Adrenal gland (tissue), 5 donors: Measurements from ENCODE around the gene ZNF74.

Experiments used
- POLR2A ChIP-seq, 2 donors: fragments of 450-650 bp; IDR thresholded peaks; one replicate each; pipeline ENCODE4 v1.6.1; 2017; ENCODE audit warnings: antibody characterized with exemption in 2 of 2, mild to moderate bottlenecking in 2 of 2, moderate library complexity in 1 of 2
- TF ChIP-seq, protein P1 (sequence below), 6 experiments: fragments of 450-650 bp in 4 of 6; fragments of 200-600 bp in 2 of 6; sonication (generic) in 1 of 6; IDR thresholded peaks; 1 replicate in 5 of 6; 2 replicates in 1 of 6; pipeline versions ENCODE4 v1.5.1 to v1.8.0; 2016 to 2021; ENCODE audit warnings: antibody characterized with exemption in 6 of 6, mild to moderate bottlenecking in 2 of 6, moderate library complexity in 1 of 6
- donor health status: DM: no; HTN: no; CAD: no.

GRCh38 chr22:20431511-20432192 is 37.7 kb downstream of the ZNF74 start:
- TF ChIP-seq, protein P1, sequence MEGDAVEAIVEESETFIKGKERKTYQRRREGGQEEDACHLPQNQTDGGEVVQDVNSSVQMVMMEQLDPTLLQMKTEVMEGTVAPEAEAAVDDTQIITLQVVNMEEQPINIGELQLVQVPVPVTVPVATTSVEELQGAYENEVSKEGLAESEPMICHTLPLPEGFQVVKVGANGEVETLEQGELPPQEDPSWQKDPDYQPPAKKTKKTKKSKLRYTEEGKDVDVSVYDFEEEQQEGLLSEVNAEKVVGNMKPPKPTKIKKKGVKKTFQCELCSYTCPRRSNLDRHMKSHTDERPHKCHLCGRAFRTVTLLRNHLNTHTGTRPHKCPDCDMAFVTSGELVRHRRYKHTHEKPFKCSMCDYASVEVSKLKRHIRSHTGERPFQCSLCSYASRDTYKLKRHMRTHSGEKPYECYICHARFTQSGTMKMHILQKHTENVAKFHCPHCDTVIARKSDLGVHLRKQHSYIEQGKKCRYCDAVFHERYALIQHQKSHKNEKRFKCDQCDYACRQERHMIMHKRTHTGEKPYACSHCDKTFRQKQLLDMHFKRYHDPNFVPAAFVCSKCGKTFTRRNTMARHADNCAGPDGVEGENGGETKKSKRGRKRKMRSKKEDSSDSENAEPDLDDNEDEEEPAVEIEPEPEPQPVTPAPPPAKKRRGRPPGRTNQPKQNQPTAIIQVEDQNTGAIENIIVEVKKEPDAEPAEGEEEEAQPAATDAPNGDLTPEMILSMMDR (IDR thresholded peaks at IDR 0.05), result no peak
- no peak for TF ChIP-seq POLR2A (IDR thresholded peaks at IDR 0.05)
